Right cardiac atrium (tissue), 5 donors: ENCODE measurements around the gene TMEM208. TPM values are rescaled to one million over a fixed set of nuclear protein-coding genes. Genes with fewer than 3 reads are reported as not detected.

Experiments used
- ATAC-seq, 2 donors: fragments of 200-7000 bp; cut with Tn5 transposase; one replicate each; pipeline versions ENCODE4 v1.8.0 to v1.9.1; 2020; ENCODE audit warnings: moderate library complexity in 2 of 2, mild to moderate bottlenecking in 1 of 2
- DNase-seq, 3 donors: peaks; one replicate each; pipeline ENCODE4 v3.0.0-alpha.2; 2020
- H3K27ac ChIP-seq: one replicate; pipeline ENCODE4 v1.5.1; 2013; ENCODE audit warnings: mild to moderate bottlenecking, low read length, control low read depth, moderate library complexity
- H3K27me3 ChIP-seq: one replicate; pipeline ENCODE4 v1.6.1; 2013; ENCODE audit not compliant: control insufficient read depth, insufficient read depth
- H3K4me1 ChIP-seq: one replicate; pipeline ENCODE4 v1.6.1; 2013; ENCODE audit warnings: low read length; ENCODE audit not compliant: control insufficient read depth, insufficient read depth
- H3K4me3 ChIP-seq: one replicate; pipeline ENCODE4 v1.5.1; 2013; ENCODE audit warnings: low read length, control low read depth
- H3K9me3 ChIP-seq: one replicate; pipeline ENCODE4 v1.6.1; 2013; ENCODE audit warnings: low read length; ENCODE audit not compliant: control insufficient read depth
- WGBS: extraction: QIAGEN DNeasy Blood & Tissue Kit; methylation state at CpG from one replicate; pipeline ENCODE4 v1.1.7; 2013; 5-methylcytosine and 5-hydroxymethylcytosine counted together
- intact Hi-C, 4 donors: fragments of 100-400 bp; cut with DNase I; formaldehyde crosslinking; loops; one replicate each; pipeline versions ENCODE4 v1.11.0 to v1.14.0; 2022 to 2023
- polyA plus RNA-seq: library from polyadenylated mRNA; stranded (reverse); fragments of 200-250 nt; gene quantifications from one replicate; pipeline ENCODE4 v1.2.3, GENCODE V29; 2013
- total RNA-seq, 4 donors: library from RNA; stranded (reverse); fragmentation: NEBNext Ultra II Directional; extraction: Animal tissue kit (Norgen Biotek cat#: 25700); gene quantifications; one replicate each; pipeline ENCODE4 v1.2.1, GENCODE V29; 2021
- donor health status: healthy with polysubstance abuse.
- donor health status: DM: no; HTN: yes; CAD: no.
- donor health status: DM: no; HTN: no; CAD: no.
- donor health status: DM: no; HTN: yes; CAD: no; lungs with severe emphysema.
- donor health status: DM: yes; HTN: yes; CAD: no.

Gene TMEM208
- total and polyA plus RNA-seq, 5 donors, result 15.4 to 43.5 (median 17.2) TPM

- Histone ChIP-seq H3K27ac (no peak overlapping the region), H3K4me3 (no peak overlapping the region), H3K27me3 (no peaks in the 10 kb centered on the region), H3K9me3 (no peaks in the 10 kb centered on the region), H3K4me1 (peaks cover 9% of the 10 kb centered on the region)
- WGBS, result 86% methylated on average over 9 of the region's 9 CpGs
- ATAC-seq (no peak), DNase-seq (peak in 1 of 3 donors; percentile 53)
- intact Hi-C loops, result loop anchor here in 1 of 4 donors (5.0 kb wide), 1 partner anchor 37 kb away; the partner anchor contains the start of genes E2F4 and EXOC3L1
These were observed 2.0 kb downstream of the TMEM208 start for GRCh38 chr16:67228905-67229304.

DNA sequence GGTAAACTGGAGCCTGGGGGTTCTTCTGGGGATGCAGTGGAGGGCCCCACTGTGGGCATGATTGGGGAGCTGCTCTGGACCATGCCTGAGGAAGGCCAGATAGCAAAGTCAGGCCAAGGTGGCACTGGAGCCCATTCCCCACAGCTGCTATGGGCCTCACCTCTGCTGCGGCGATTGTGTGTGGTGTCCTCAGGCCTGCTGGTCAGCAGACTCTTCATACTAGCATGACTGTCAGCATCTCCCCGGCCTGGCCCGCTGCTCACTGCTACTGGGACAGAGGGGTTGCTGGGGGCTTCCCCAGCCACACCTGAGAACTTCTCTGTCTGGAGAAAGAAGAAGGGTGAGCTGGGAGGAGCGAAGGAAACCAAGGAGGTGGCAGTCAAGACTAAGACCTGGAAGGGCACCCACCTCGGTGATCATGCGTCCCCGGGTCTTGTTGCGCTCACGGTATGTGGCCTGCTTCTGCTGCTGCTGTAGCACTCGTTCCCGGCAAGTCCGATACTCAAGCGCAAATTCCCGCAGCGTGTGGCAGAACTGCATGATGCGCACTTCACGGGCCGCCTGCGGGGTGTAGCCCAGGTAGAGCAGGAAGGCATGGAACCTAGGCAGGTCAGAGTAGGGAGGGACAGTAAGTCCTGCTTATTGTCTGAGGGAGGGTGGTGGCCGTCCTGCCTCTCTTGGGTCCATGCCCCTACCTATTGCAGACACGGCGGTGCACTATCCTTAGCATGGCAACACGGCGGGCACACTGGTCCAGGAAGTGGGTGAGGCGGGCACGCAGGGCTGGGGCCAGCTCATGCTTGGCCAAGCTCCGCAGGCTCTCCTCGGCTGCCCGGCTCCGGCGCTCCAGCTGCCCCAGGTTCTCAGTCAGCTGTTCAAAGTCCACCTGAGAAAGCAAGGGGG, 3.2 kb downstream of the TMEM208 start:
- Histone ChIP-seq H3K9me3 (no peaks in the 10 kb centered on the region), H3K27me3 (no peaks in the 10 kb centered on the region), H3K4me1 (peaks cover 9% of the 10 kb centered on the region), H3K27ac (no peak overlapping the region), H3K4me3 (no peak overlapping the region)
- intact Hi-C loops, result loop anchor here in 1 of 4 donors (5.0 kb wide), 1 partner anchor 38 kb away; the partner anchor contains the start of genes E2F4 and EXOC3L1
- DNase-seq, result peak in 1 of 3 donors; percentile 68
- no peak for ATAC-seq
- WGBS, result 91% methylated on average over 32 of the region's 32 CpGs

- 84% methylated on average over 12 of the region's 12 CpGs for WGBS
- Histone ChIP-seq H3K27ac (no peak overlapping the region), H3K4me3 (no peak overlapping the region), H3K9me3 (no peaks in the 10 kb centered on the region), H3K27me3 (no peaks in the 10 kb centered on the region), H3K4me1 (peaks cover 6% of the 10 kb centered on the region)
- intact Hi-C loops, result no loop called here
- ATAC-seq, result no peak
- DNase-seq, result peak in 2 of 3 donors; percentile 12 to 37
These were observed 4.1 kb downstream of the TMEM208 start for GRCh38 chr16:67230809-67231660.

DNA sequence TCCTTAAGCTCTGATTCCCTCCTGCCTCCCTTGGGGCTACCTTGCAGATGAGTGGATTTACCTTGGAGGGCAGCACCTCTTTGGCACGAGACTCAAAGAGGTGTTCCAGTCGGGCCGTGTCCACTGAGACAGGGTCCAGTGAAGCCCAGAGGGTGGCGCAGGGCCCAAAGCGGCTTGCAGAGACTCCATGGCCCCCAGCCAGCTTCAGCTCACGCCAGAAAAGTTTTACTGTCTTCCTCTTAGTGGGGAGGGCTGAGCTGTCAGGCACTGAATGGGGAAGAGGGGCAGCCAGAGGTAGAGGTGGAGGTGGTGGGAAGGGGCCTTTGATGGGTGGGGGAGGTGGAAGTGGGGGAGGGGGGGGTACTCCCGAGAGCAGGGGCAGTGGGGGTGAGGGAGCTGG, 6.7 kb downstream of the TMEM208 start:
- whole genome bisulfite sequencing, result 70% methylated on average over 7 of the region's 7 CpGs
- no peaks in the 10 kb centered on the region for H3K4me1 ChIP-seq
- intact Hi-C loops, result no loop called here

DNA sequence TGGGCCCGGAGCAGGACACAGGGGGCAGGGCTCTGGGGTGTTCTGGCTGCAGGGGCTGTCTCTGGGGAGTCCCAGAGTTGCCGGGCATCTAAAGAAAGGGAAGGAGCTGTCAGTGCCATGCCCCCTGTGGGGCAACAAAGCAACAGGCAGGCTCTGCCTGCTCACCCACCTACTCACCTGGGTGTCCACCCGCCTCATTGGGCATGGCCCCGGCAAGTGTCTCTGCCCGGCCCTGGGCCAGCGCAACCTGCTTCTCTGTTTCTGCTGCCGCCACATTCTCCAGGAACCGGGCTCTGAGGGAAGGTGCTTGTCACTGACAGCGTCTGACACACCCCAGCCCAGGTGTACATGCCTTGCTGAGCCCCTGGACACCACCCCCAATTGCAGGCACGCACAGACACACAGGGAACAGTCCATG, 7.3 kb downstream of the TMEM208 start:
- DNase-seq (peak in 2 of 3 donors; percentile 2 to 52), ATAC-seq (no peak)
- no peaks in the 10 kb centered on the region for H3K4me1 ChIP-seq
- no peaks in the 10 kb centered on the region for H3K9me3 ChIP-seq
- H3K27ac ChIP-seq, result no peak overlapping the region
- intact Hi-C loops, result no loop called here
- H3K27me3 ChIP-seq, result no peaks in the 10 kb centered on the region
- WGBS, result 91% methylated on average over 10 of the region's 10 CpGs
- no peak overlapping the region for H3K4me3 ChIP-seq

More for the DNA sequence above, 6.7 kb downstream of the TMEM208 start:
- Histone ChIP-seq H3K4me3 (no peak overlapping the region), H3K27me3 (no peaks in the 10 kb centered on the region), H3K27ac (no peak overlapping the region), H3K9me3 (no peaks in the 10 kb centered on the region)
- peak in 2 of 3 donors; percentile 19 to 47 for DNase-seq
- no peak for ATAC-seq

GRCh38 chr16:67235816-67236562, 9.1 kb downstream of the TMEM208 start:
- 85% methylated on average over 17 of the region's 17 CpGs for WGBS
- H3K4me3 ChIP-seq, result no peak overlapping the region
- H3K27ac ChIP-seq, result no peak overlapping the region
- H3K27me3 ChIP-seq, result no peaks in the 10 kb centered on the region
- DNase-seq (peak in 2 of 3 donors; percentile 5 to 25), ATAC-seq (no peak)
- intact Hi-C loops, result no loop called here
- H3K9me3 ChIP-seq, result no peaks in the 10 kb centered on the region
- no peaks in the 10 kb centered on the region for H3K4me1 ChIP-seq

DNA sequence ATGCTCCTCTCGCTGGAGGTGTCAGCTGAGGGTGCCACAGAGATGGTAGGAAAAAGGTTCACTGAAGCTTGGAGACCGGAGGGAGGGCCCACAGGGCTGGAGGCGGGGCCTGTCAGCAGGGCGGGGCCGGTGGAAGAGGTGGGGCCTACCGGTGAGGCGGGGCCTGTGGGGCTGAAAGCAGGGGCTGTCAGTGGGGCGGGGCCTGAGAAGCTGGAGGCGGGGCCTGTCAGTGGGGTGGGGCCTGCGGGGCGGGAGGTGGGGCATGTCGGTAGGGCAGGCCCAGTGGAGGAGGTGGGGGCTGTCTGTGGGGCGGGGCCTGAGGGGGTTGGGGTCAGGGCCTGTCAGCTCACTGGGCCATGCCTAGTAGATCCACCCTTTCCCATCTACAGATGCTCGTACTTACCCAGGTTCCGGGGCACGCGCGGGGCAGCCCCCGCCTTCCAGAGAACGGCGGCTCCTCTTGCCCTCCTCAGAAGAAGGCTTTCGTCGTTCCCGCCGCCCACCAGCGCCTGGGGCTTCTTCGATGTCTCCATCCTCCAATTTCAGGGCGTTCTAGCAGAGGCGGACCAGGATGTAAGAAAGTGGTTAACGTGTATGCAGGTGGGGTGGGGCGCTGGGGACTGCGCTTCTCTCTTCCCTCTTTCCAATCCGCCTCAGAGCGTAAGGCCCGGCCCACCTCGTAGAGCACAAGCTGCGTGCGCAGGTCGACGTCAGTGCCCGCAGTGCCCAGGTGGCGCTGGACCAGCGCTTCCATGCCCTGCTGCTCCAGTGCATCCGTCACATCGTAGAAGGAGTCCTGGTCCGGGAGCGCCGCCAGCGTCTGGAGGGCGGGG, 9.8 kb downstream of the TMEM208 start:
- Histone ChIP-seq H3K27me3 (no peaks in the 10 kb centered on the region), H3K9me3 (no peaks in the 10 kb centered on the region), H3K4me3 (no peak overlapping the region), H3K4me1 (peaks cover 7% of the 10 kb centered on the region), H3K27ac (no peak overlapping the region)
- intact Hi-C loops, result no loop called here
- DNase-seq (peak; percentile 54 to 81 (median 69)), ATAC-seq (peak in 1 of 2 donors; percentile 52)
- 77% methylated on average over 50 of the region's 50 CpGs for WGBS

GRCh38 chr16:67237396-67238277, 10.7 kb downstream of the TMEM208 start:
- Histone ChIP-seq H3K4me3 (no peak overlapping the region), H3K9me3 (no peaks in the 10 kb centered on the region), H3K4me1 (peaks cover 12% of the 10 kb centered on the region), H3K27ac (no peak overlapping the region), H3K27me3 (no peaks in the 10 kb centered on the region)
- intact Hi-C loops, result no loop called here
- 80% methylated on average over 16 of the region's 16 CpGs for WGBS
- DNase-seq (peak in 2 of 3 donors; percentile 3 to 37), ATAC-seq (no peak)

- intact Hi-C loops, result no loop called here
- DNase-seq (no peak), ATAC-seq (no peak)
- Histone ChIP-seq H3K27me3 (no peaks in the 10 kb centered on the region), H3K27ac (no peak overlapping the region), H3K9me3 (no peaks in the 10 kb centered on the region), H3K4me1 (peaks cover 12% of the 10 kb centered on the region), H3K4me3 (no peak overlapping the region)
- WGBS, result 97% methylated on average over 3 of the region's 3 CpGs
These were observed 11.3 kb downstream of the TMEM208 start for GRCh38 chr16:67238278-67238575.
